Heart left ventricle (tissue), 16 donors: ENCODE data around the gene MAS1. TPM values are rescaled to one million over a fixed set of nuclear protein-coding genes. Genes with fewer than 3 reads are reported as not detected.

Experiments
- ATAC-seq, 4 donors: fragments of 200-7000 bp; cut with Tn5 transposase; one replicate each; pipeline ENCODE4 v1.9.1; 2020 to 2022; ENCODE audit warnings: moderate library complexity in 4 of 4, mild to moderate bottlenecking in 3 of 4, moderate number of reproducible peaks in 1 of 4
- DNase-seq, 5 donors: peaks; one replicate each; pipeline ENCODE4 v3.0.0-alpha.2; 2020
- H3K27ac ChIP-seq, 12 donors: fragments of 200-600 bp; sonication (generic) in 4 of 12; one replicate each; pipeline versions ENCODE4 v1.5.0 to v1.8.0; 2016 to 2022; ENCODE audit warnings: mild to moderate bottlenecking in 2 of 12
- H3K27me3 ChIP-seq, 9 donors: fragments of 200-600 bp; sonication (generic) in 2 of 9; one replicate each; pipeline versions ENCODE4 v1.5.1 to v1.8.0; 2016 to 2022; ENCODE audit warnings: mild to moderate bottlenecking in 3 of 9
- H3K36me3 ChIP-seq, 9 donors: fragments of 200-600 bp; sonication (generic) in 2 of 9; one replicate each; pipeline versions ENCODE4 v1.5.0 to v1.8.0; 2018 to 2022; ENCODE audit warnings: mild to moderate bottlenecking in 2 of 9
- H3K4me1 ChIP-seq, 12 donors: fragments of 200-600 bp; sonication (generic) in 4 of 12; one replicate each; pipeline versions ENCODE4 v1.5.0 to v1.8.0; 2016 to 2022; ENCODE audit warnings: mild to moderate bottlenecking in 3 of 12
- H3K4me3 ChIP-seq, 12 donors: fragments of 200-600 bp; sonication (generic) in 4 of 12; one replicate each; pipeline versions ENCODE4 v1.5.0 to v1.8.0; 2017 to 2022; ENCODE audit warnings: mild to moderate bottlenecking in 9 of 12, moderate library complexity in 4 of 12
- H3K9me3 ChIP-seq, 12 donors: fragments of 200-600 bp; sonication (generic) in 4 of 12; one replicate each; pipeline versions ENCODE4 v1.5.0 to v1.8.0; 2016 to 2022; ENCODE audit warnings: mild to moderate bottlenecking in 1 of 12
- POLR2A ChIP-seq, 2 donors: fragments of 450-650 bp; IDR thresholded peaks; one replicate each; pipeline ENCODE4 v1.6.1; 2017; ENCODE audit warnings: antibody characterized with exemption in 2 of 2, mild to moderate bottlenecking in 2 of 2, moderate library complexity in 2 of 2
- WGBS, 4 donors: extraction: QIAGEN DNeasy Blood & Tissue Kit in 2 of 4; methylation state at CpG; one replicate each; pipeline versions ENCODE4 v1.1.5 to v1.1.7; 2013 to 2018; 5-methylcytosine and 5-hydroxymethylcytosine counted together
- intact Hi-C, 10 donors: fragments of 100-400 bp; cut with DNase I; formaldehyde crosslinking; loops; one replicate each; pipeline versions ENCODE4 v1.11.1 to v1.14.2; 2022
- polyA plus RNA-seq, 2 donors: library from polyadenylated mRNA; stranded (reverse); fragments of 200-250 nt; gene quantifications; one replicate each; pipeline ENCODE4 v1.2.3, GENCODE V29; 2013
- total RNA-seq, 9 donors: library from RNA; depleted of rRNA in 2 of 9; stranded (reverse); fragments of >200 nt in 2 of 9; fragmentation: NEBNext Ultra II Directional in 3 of 9; extraction: Animal tissue kit (Norgen Biotek cat#: 25700) in 3 of 9; gene quantifications; one replicate each; pipeline versions ENCODE4 v1.1.0 to v1.2.4, GENCODE V29; 2016 to 2023
- TF ChIP-seq, protein P1 (sequence below), 12 donors: fragments of 200-600 bp; sonication (generic) in 4 of 12; IDR thresholded peaks; one replicate each; pipeline versions ENCODE4 v1.5.0 to v1.8.0; 2018 to 2022; ENCODE audit warnings: antibody characterized with exemption in 12 of 12, mild to moderate bottlenecking in 5 of 12
- donor health status: ischemic (EF 13 %, LVEDD 7.1; RV severe dilation, severe dysfunction).
- donor health status: healthy with polysubstance abuse.
- donor health status: DM: no; HTN: yes; CAD: no.
- donor health status: DM: no; HTN: no; CAD: no.
- donor health status: ischemic (EF 25% LVEDD 6.9; RV normal size, moderate dysfunction).
- donor health status: ischemic (EF 25% LVEDD 5.7; RV mildly dilated, moderate dysfunction).
- donor health status: healthy.
- donor health status: DM: yes; HTN: yes; CAD: no.
- donor health status: ischemic (EF 35%, LVEDD 5.7; RV mildly dilated, moderate dysfunction).
- donor health status: nonischemic (EF 11% LVEDD 7.7; RV severe dilation, severe dysfunction).
- donor health status: DM: yes; HTN: yes; CAD: no.
- donor health status: PGD.
- donor health status: ischemic (EF 29% LVEDD 5.4; RV normal size, mild dysfunction).
- donor health status: nonischemic (EF 23%, LVEDD 6.1; RV moderate dilation, normal function).

The MAS1 gene
- total and polyA plus RNA-seq, 11 donors, result 0.05 to 0.08 TPM; not detected in 9

DNA sequence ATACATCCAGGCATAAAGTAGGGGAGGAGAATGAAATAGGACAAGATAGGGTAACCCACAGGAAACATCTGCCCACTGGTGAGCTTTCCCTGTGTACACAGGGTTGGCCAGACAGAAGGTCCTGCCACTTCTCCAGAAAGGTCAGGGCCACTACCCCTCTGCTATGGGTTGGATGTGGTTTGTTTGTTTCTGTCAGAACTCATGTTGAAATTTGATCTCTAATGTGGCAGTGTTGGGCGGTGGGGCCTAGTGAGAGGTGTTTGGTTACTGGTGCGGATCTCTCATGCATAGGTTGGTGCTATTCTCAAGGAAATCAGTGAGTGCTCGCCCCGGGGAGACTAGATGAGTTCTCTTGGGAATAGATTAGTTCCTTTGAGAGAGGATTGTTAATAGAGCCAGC lies 15.6 kb upstream of the MAS1 start:
- WGBS, 4 donors, result 82 to 91% (median 86%) methylated on average over 4 of the region's 4 CpGs
- Histone ChIP-seq H3K27ac (no peak overlapping the region), H3K36me3 (no peaks in the 10 kb centered on the region), H3K4me3 (no peak overlapping the region), H3K27me3 (no peaks in the 10 kb centered on the region), H3K9me3 (no peaks in the 10 kb centered on the region), H3K4me1 (peaks cover 0 to 8% (median 0%) of the 10 kb centered on the region in 12 donors)
- DNase-seq (no peak), ATAC-seq (no peak)
- TF ChIP-seq, protein P1, sequence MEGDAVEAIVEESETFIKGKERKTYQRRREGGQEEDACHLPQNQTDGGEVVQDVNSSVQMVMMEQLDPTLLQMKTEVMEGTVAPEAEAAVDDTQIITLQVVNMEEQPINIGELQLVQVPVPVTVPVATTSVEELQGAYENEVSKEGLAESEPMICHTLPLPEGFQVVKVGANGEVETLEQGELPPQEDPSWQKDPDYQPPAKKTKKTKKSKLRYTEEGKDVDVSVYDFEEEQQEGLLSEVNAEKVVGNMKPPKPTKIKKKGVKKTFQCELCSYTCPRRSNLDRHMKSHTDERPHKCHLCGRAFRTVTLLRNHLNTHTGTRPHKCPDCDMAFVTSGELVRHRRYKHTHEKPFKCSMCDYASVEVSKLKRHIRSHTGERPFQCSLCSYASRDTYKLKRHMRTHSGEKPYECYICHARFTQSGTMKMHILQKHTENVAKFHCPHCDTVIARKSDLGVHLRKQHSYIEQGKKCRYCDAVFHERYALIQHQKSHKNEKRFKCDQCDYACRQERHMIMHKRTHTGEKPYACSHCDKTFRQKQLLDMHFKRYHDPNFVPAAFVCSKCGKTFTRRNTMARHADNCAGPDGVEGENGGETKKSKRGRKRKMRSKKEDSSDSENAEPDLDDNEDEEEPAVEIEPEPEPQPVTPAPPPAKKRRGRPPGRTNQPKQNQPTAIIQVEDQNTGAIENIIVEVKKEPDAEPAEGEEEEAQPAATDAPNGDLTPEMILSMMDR (IDR thresholded peaks at IDR 0.05), result no peak
- TF ChIP-seq POLR2A (IDR thresholded peaks at IDR 0.05), result no peak
- intact Hi-C loops, result loop anchor here in 4 of 10 donors (10.0 kb wide), 3 partner anchors 50 to 660 kb away; no protein-coding TSS in a partner anchor

DNA sequence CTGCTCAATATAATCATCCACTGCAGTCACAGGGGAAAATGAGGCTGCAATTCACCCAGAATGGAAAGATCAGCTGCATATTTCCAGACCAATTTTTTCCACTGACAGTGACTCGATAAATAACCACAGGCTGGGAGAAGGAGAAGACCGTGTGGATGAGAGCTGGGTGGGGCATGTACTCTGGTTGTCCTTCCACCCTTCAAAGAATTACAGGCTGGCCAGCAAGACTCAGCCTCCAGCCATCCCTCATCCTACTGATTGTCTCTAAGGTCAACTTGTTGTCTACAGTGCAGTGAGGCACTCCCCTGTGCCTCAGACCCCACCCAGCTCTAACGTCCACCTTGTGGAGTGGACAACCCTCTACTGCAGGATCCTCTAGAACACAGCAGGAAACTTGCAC lies 14.5 kb upstream of the MAS1 start:
- no peak for DNase-seq
- intact Hi-C loops, result loop anchor here in 4 of 10 donors (10.0 kb wide), 3 partner anchors 49 to 659 kb away; no protein-coding TSS in a partner anchor
- TF ChIP-seq POLR2A (IDR thresholded peaks at IDR 0.05), result no peak
- TF ChIP-seq, protein P1 (IDR thresholded peaks at IDR 0.05), result no peak

DNA sequence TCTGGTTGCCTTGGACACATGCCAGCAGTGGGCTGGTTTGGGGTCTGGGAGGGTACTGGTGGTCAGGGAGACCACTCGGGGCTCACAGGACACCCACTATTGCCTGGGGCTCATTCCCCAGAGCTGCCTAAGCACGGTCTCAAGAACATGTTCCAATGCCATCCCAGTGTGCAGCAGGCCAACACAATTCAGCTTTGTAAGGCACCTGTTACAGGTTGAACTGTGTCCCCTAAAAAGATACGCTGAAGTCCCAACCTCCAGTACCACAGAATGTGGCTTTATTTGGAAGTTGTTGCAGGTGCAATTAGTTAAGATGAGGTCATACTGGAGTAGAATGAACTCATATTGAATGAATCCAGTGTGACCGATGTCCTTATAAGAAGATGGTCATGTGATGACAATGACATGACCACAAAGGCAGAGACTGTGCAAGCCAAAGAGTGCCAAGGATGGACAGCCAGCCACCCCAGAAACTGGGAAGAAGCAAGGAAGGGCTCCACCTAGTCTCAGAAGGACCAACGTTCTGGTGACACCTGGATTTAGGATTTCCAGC lies 13.5 kb upstream of the MAS1 start:
- intact Hi-C loops, result loop anchor here in 4 of 10 donors (10.0 kb wide), 3 partner anchors 47 to 657 kb away; no protein-coding TSS in a partner anchor
- TF ChIP-seq POLR2A (IDR thresholded peaks at IDR 0.05), result no peak
- TF ChIP-seq, protein P1 (IDR thresholded peaks at IDR 0.05), result no peak
- Histone ChIP-seq H3K4me1 (peaks cover 0 to 8% (median 0%) of the 10 kb centered on the region in 12 donors), H3K27me3 (no peaks in the 10 kb centered on the region), H3K4me3 (no peak overlapping the region), H3K36me3 (no peaks in the 10 kb centered on the region), H3K9me3 (no peaks in the 10 kb centered on the region), H3K27ac (no peak overlapping the region)
- ATAC-seq, result no peak
- WGBS, 4 donors, result 85 to 91% (median 86%) methylated on average over 4 to 5 of the region's 5 CpGs
- DNase-seq, result no peak

More for the DNA sequence above, 14.5 kb upstream of the MAS1 start:
- peaks cover 0 to 8% (median 0%) of the 10 kb centered on the region in 12 donors for H3K4me1 ChIP-seq
- H3K36me3 ChIP-seq, result no peaks in the 10 kb centered on the region
- H3K9me3 ChIP-seq, result no peaks in the 10 kb centered on the region
- ATAC-seq, result no peak
- 82 to 89% (median 84%) methylated on average over 3 of the region's 3 CpGs for WGBS, 4 donors
- no peaks in the 10 kb centered on the region for H3K27me3 ChIP-seq
- H3K27ac ChIP-seq, result no peak overlapping the region
- no peak overlapping the region for H3K4me3 ChIP-seq

DNA sequence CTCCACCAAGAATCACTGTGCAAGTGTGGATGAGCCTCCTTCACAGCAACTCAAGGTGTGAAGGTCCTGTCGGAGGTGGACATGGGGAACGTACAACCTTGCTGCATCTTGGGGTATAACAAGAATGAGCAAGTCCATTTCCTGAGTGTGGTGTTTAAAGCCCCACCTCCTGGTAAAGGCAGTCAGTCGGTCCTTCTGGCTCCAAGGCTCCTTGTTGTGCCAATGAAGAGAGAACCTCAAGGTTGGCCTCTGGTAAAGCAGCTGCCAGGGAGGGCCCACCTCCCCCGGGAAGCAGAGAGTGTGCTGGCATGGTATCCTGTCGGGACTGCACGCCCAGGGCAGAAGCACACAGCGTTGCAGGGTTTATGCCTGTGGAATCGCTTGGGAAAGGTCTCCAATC lies 12.4 kb upstream of the MAS1 start:
- TF ChIP-seq, protein P1 (IDR thresholded peaks at IDR 0.05), result no peak
- no peak for TF ChIP-seq POLR2A (IDR thresholded peaks at IDR 0.05)
- Histone ChIP-seq H3K36me3 (no peaks in the 10 kb centered on the region), H3K4me3 (no peak overlapping the region), H3K9me3 (no peaks in the 10 kb centered on the region), H3K27me3 (no peaks in the 10 kb centered on the region), H3K27ac (no peak overlapping the region), H3K4me1 (peaks cover 0 to 8% (median 0%) of the 10 kb centered on the region in 12 donors)
- 82 to 93% (median 89%) methylated on average over 8 of the region's 8 CpGs for WGBS, 4 donors
- intact Hi-C loops, result loop anchor here in 4 of 10 donors (10.0 kb wide), 3 partner anchors 46 to 656 kb away; no protein-coding TSS in a partner anchor
- no peak for DNase-seq
- no peak for ATAC-seq
